ENCODE measurements around the gene HSPBP1. TPM values are rescaled to one million over a fixed set of nuclear protein-coding genes. Genes with fewer than 3 reads are reported as not detected.
"Not testable (repeated sequence)": the region's sequence is repeated elsewhere in the genome, so short reads cannot be mapped to it uniquely, and the experiment has no call there.

Gene HSPBP1
- total and polyA plus RNA-seq, 2 of the 13 experiments (the other 11 are each of a cell fraction or from before 2014, with no cell fraction given), result 22.3 to 33.7 TPM

DNA sequence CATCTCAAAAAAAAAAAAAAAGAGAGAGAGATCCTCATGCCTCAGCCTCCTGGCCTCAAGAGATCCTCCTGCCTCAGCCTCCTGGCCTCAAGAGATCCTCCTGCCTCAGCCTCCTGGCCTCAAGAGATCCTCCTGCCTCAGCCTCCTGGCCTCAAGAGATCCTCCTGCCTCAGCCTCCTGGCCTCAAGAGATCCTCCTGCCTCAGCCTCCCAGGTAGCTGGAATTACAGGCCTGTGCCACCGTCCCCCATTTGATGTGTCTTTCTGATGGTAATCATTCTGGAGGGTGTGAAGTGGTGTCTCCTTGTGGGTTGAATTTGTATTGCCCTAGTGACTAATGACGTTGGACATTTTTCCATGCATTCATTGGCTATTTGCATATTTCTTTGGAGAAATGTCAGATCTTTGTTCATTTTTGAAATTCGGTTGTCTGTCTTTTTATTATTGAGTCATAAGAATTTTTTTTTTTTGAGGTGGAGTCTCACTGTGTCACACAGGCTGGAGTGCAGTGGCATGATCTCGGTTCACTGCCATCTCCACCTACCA, 48.9 kb upstream of the HSPBP1 start:
- peaks cover 40% of the 10 kb centered on the region for H3K4me1 ChIP-seq (ENCODE audit: insufficient read depth, low read length)
- H2AFZ ChIP-seq (ENCODE audit: low read length); H3K36me3 ChIP-seq (replicated peaks in 1 of 2; ENCODE audit: control insufficient read depth in 1 of 2, insufficient read depth in 2 of 2, low read length in 2 of 2); intact Hi-C loops (cut with micrococcal nuclease; ENCODE audit: unreplicated experiment); H3K27ac ChIP-seq (ENCODE audit: extremely low read length, insufficient read depth, low read length); in situ Hi-C loops (cut with HindIII; ENCODE audit: extremely low pct_ligation_motif_present, low pct_unique_long_range_greater_than_20kb); H3K4me3 ChIP-seq (replicated peaks in 1 of 3; ENCODE audit: insufficient read depth in 1 of 3, low read depth in 2 of 3, low read length in 3 of 3); H3K79me2 ChIP-seq (ENCODE audit: insufficient read depth, low read length); POLR2A ChIA-PET; H3K4me2 ChIP-seq (ENCODE audit: low read depth, low read length); FAIRE-seq; ATAC-seq; H3K9ac ChIP-seq (ENCODE audit: insufficient read depth, low read depth, low read length); CTCF ChIA-PET (ENCODE audit: low intra/inter-chr PET ratio, low total read pairs); H3K27me3 ChIP-seq (ENCODE audit: control insufficient read depth in 1 of 2, insufficient read depth in 2 of 2, low read length in 2 of 2); BruUV-seq (replicated peaks); DNase-seq (ENCODE audit: low spot score); H4K20me1 ChIP-seq (ENCODE audit: insufficient read depth, low read length); H3K9me3 ChIP-seq (ENCODE audit: low read length): not testable (repeated sequence)
- TF ChIP-seq ZMYM3 (CRISPR knock-in tag; IDR thresholded peaks at IDR 0.05), result 0 out of 2 replicates have a peak, but pooled peaks have one; percentile 28
- TF ChIP-seq, protein P1, sequence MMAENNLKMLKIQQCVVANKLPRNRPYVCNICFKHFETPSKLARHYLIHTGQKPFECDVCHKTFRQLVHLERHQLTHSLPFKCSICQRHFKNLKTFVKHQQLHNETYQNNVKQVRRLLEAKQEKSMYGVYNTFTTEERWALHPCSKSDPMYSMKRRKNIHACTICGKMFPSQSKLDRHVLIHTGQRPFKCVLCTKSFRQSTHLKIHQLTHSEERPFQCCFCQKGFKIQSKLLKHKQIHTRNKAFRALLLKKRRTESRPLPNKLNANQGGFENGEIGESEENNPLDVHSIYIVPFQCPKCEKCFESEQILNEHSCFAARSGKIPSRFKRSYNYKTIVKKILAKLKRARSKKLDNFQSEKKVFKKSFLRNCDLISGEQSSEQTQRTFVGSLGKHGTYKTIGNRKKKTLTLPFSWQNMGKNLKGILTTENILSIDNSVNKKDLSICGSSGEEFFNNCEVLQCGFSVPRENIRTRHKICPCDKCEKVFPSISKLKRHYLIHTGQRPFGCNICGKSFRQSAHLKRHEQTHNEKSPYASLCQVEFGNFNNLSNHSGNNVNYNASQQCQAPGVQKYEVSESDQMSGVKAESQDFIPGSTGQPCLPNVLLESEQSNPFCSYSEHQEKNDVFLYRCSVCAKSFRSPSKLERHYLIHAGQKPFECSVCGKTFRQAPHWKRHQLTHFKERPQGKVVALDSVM (CRISPR knock-in tag; IDR thresholded peaks at IDR 0.05), result peak; percentile 95
- 0 out of 2 replicates have a peak, but pooled peaks have one; percentile 43 for TF ChIP-seq CREB1 (IDR thresholded peaks at IDR 0.05)
- TF ChIP-seq CREB1 (CRISPR knock-in tag; IDR thresholded peaks at IDR 0.05), result peak; percentile 80
- TF ChIP-seq RFXANK (CRISPR knock-in tag; IDR thresholded peaks at IDR 0.05), result peak; percentile 98
- peak; percentile 97 for TF ChIP-seq RFX5 (IDR thresholded peaks at IDR 0.05; ENCODE audit: low read depth, low read length)
- TF ChIP-seq RFXAP (CRISPR knock-in tag; IDR thresholded peaks at IDR 0.05; ENCODE audit: borderline replicate concordance), result peak; percentile 96
- 81% methylated on average over 4 of the region's 4 CpGs for WGBS (ENCODE audit: low lambda C conversion rate)

GRCh38 chr19:55325172-55325571, 45.3 kb upstream of the HSPBP1 start, which contains the start of gene TMEM150B:
TSS of gene TMEM150B (minus strand) at chr19:55325341. CDS start at chr19:55321036, 4,305 bp downstream.
- Histone ChIP-seq H3K4me3 (replicated peaks in 1 of 3; ENCODE audit: insufficient read depth in 1 of 3, low read depth in 2 of 3, low read length in 3 of 3) (no peak within 1 kb of the TSS), H3K9ac (ENCODE audit: insufficient read depth, low read depth, low read length) (no peak within 1 kb of the TSS), H3K4me1 (ENCODE audit: insufficient read depth, low read length) (peaks cover 55% of the 10 kb centered on the region), H3K27ac (ENCODE audit: extremely low read length, insufficient read depth, low read length) (no peak within 1 kb of the TSS), H3K9me3 (ENCODE audit: low read length) (no peaks in the 10 kb centered on the region), H4K20me1 (ENCODE audit: insufficient read depth, low read length) (no peaks in the 10 kb centered on the region), H2AFZ (ENCODE audit: low read length) (no peak within 1 kb of the TSS), H3K27me3 (ENCODE audit: control insufficient read depth in 1 of 2, insufficient read depth in 2 of 2, low read length in 2 of 2) (no peaks in the 10 kb centered on the region; a peak in 1 of 5 replicates), H3K36me3 (replicated peaks in 1 of 2; ENCODE audit: control insufficient read depth in 1 of 2, insufficient read depth in 2 of 2, low read length in 2 of 2) (no peaks in the 10 kb centered on the region), H3K79me2 (ENCODE audit: insufficient read depth, low read length) (no peaks in the 10 kb centered on the region), H3K4me2 (ENCODE audit: low read depth, low read length) (no peak within 1 kb of the TSS; the same call in 1 of the 2 replicates)
- ChIA-PET CTCF (ENCODE audit: low intra/inter-chr PET ratio, low total read pairs) (no interaction called here), POLR2A (no interaction called here)
- no peak for FAIRE-seq
- in situ Hi-C loops (cut with HindIII; ENCODE audit: extremely low pct_ligation_motif_present, low pct_unique_long_range_greater_than_20kb) (no loop called here), intact Hi-C loops (cut with micrococcal nuclease; ENCODE audit: unreplicated experiment) (no loop called here)
- no peak for DNase-seq (ENCODE audit: low spot score)
- WGBS (ENCODE audit: low lambda C conversion rate), result 73% methylated on average over 13 of the region's 14 CpGs
- BruUV-seq (replicated peaks), result no TSS peak
- ATAC-seq, result no peak
- TF ChIP-seq PPARG (CRISPR knock-in tag; conservative IDR thresholded peaks at IDR 0.05), result no peak
- no peak for TF ChIP-seq MIXL1 (CRISPR knock-in tag; IDR thresholded peaks at IDR 0.05)
- TF ChIP-seq STAG1 (CRISPR knock-in tag; IDR thresholded peaks at IDR 0.05), result no peak
- no peak for TF ChIP-seq ZFP36 (IDR thresholded peaks at IDR 0.05; ENCODE audit: borderline replicate concordance, low read depth, low read length, partially characterized antibody)
- TF ChIP-seq ZNF460 (CRISPR knock-in tag; IDR thresholded peaks at IDR 0.05; ENCODE audit: borderline replicate concordance), result no peak
- no peak for TF ChIP-seq USF2 (IDR thresholded peaks at IDR 0.05; ENCODE audit: low read depth, low read length)
- no peak for TF ChIP-seq USF2 (CRISPR knock-in tag; IDR thresholded peaks at IDR 0.05; ENCODE audit: borderline replicate concordance)
- no peak for TF ChIP-seq SP1 (IDR thresholded peaks at IDR 0.05)
- no peak for TF ChIP-seq SP1 (CRISPR knock-in tag; IDR thresholded peaks at IDR 0.05)
- TF ChIP-seq MXD4 (CRISPR knock-in tag; IDR thresholded peaks at IDR 0.05), result no peak

All from HepG2 (cell line).